Sigmoid colon (tissue), 4 donors: ENCODE results near the gene ALG12.

Source experiments
- EP300 ChIP-seq, 4 donors: sonication (generic); formaldehyde crosslinking; IDR thresholded peaks; one replicate each; pipeline ENCODE4 v1.6.1; 2017; ENCODE audit warnings: antibody characterized with exemption in 4 of 4
- POLR2A ChIP-seq, 2 donors: fragments of 450-650 bp; IDR thresholded peaks; one replicate each; pipeline ENCODE4 v1.6.1; 2016; ENCODE audit warnings: antibody characterized with exemption in 2 of 2, mild to moderate bottlenecking in 2 of 2, moderate library complexity in 2 of 2
- POLR2AphosphoS5 ChIP-seq, 4 donors: sonication (generic); formaldehyde crosslinking; IDR thresholded peaks; one replicate each; pipeline ENCODE4 v1.6.1; 2017; ENCODE audit warnings: antibody characterized with exemption in 4 of 4
- TF ChIP-seq, protein P1 (sequence below), 4 experiments: fragments of 450-650 bp in 3 of 4; fragments of 200-600 bp in 1 of 4; IDR thresholded peaks; one replicate each; pipeline ENCODE4 v1.5.1; 2016 to 2019; ENCODE audit warnings: antibody characterized with exemption in 4 of 4, mild to moderate bottlenecking in 3 of 4, moderate library complexity in 2 of 4

- TF ChIP-seq POLR2AphosphoS5 (IDR thresholded peaks at IDR 0.05) (no peak), POLR2A (IDR thresholded peaks at IDR 0.05) (no peak), EP300 (IDR thresholded peaks at IDR 0.05) (no peak)
- TF ChIP-seq, protein P1, sequence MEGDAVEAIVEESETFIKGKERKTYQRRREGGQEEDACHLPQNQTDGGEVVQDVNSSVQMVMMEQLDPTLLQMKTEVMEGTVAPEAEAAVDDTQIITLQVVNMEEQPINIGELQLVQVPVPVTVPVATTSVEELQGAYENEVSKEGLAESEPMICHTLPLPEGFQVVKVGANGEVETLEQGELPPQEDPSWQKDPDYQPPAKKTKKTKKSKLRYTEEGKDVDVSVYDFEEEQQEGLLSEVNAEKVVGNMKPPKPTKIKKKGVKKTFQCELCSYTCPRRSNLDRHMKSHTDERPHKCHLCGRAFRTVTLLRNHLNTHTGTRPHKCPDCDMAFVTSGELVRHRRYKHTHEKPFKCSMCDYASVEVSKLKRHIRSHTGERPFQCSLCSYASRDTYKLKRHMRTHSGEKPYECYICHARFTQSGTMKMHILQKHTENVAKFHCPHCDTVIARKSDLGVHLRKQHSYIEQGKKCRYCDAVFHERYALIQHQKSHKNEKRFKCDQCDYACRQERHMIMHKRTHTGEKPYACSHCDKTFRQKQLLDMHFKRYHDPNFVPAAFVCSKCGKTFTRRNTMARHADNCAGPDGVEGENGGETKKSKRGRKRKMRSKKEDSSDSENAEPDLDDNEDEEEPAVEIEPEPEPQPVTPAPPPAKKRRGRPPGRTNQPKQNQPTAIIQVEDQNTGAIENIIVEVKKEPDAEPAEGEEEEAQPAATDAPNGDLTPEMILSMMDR (IDR thresholded peaks at IDR 0.05): no peak
Measured at GRCh38 chr22:49941507-49942316, 23.5 kb upstream of the ALG12 start.
